Stimulated activated CD8-positive, alpha-beta memory T cell treated with anti-CD3 and anti-CD28 coated beads, Interleukin-12 subunit alpha, Interleukin-12 subunit beta, amount 100 ng/mL, for 1 hour (primary cell): Measurements from ENCODE around the gene MTERF4.

ENCODE experiments used
- DNase-seq: peaks from one replicate; pipeline ENCODE4 v3.0.0-alpha.2; 2020; ENCODE audit warnings: low read depth

Gene MTERF4

GRCh38 chr2:241133436-241133820 lies 31.3 kb upstream of the MTERF4 start:
- DNase-seq: no peak

- DNase-seq: no peak
Measured at GRCh38 chr2:241132538-241133435, 30.7 kb upstream of the MTERF4 start.

GRCh38 chr2:241131531-241131930 lies 29.4 kb upstream of the MTERF4 start:
- DNase-seq: no peak

GRCh38 chr2:241130316-241130715 lies 28.2 kb upstream of the MTERF4 start:
- no peak for DNase-seq

- DNase-seq: no peak
Measured at GRCh38 chr2:241129086-241129871, 27.2 kb upstream of the MTERF4 start.

GRCh38 chr2:241128266-241128665 lies 26.2 kb upstream of the MTERF4 start:
- DNase-seq: no peak

- DNase-seq: no peak
Measured at GRCh38 chr2:241126771-241127202, 24.7 kb upstream of the MTERF4 start.

- no peak for DNase-seq
Measured at GRCh38 chr2:241126201-241126611, 24.1 kb upstream of the MTERF4 start.

GRCh38 chr2:241125626-241126025 lies 23.5 kb upstream of the MTERF4 start:
- no peak for DNase-seq

- DNase-seq: no peak
Measured at GRCh38 chr2:241123816-241124536, 21.9 kb upstream of the MTERF4 start.

GRCh38 chr2:241122376-241123002 lies 20.4 kb upstream of the MTERF4 start:
- DNase-seq: no peak

- DNase-seq: no peak
Measured at GRCh38 chr2:241121008-241121407, 18.9 kb upstream of the MTERF4 start.

- no peak for DNase-seq
Measured at GRCh38 chr2:241120440-241120839, 18.4 kb upstream of the MTERF4 start.

- DNase-seq: no peak
Measured at GRCh38 chr2:241118737-241119505, 16.8 kb upstream of the MTERF4 start.

GRCh38 chr2:241116606-241117560 lies 14.8 kb upstream of the MTERF4 start:
- no peak for DNase-seq

- no peak for DNase-seq
Measured at GRCh38 chr2:241115361-241115760, 13.3 kb upstream of the MTERF4 start.

- DNase-seq: no peak
Measured at GRCh38 chr2:241114836-241115235, 12.7 kb upstream of the MTERF4 start.

GRCh38 chr2:241112592-241112991 lies 10.5 kb upstream of the MTERF4 start:
- DNase-seq: no peak

GRCh38 chr2:241112046-241112445 lies 10.0 kb upstream of the MTERF4 start:
- no peak for DNase-seq

GRCh38 chr2:241111440-241111805 lies 9.3 kb upstream of the MTERF4 start:
- DNase-seq: no peak
